Upper lobe of left lung (tissue), 6 donors: ENCODE results near the gene ERICH6B. TPM values are rescaled to one million over a fixed set of nuclear protein-coding genes. Genes with fewer than 3 reads are reported as not detected.

Experiments used
- ATAC-seq, 2 donors: fragments of 200-7000 bp; cut with Tn5 transposase; one replicate each; pipeline ENCODE4 v1.9.1; 2022; ENCODE audit warnings: mild to moderate bottlenecking in 2 of 2, moderate library complexity in 2 of 2; ENCODE audit not compliant: low FRiP score in 2 of 2
- DNase-seq, 2 donors: peaks; one replicate each; pipeline ENCODE4 v3.0.0-alpha.2; 2019 to 2020
- H3K27ac ChIP-seq, 4 donors: fragments of 200-600 bp; sonication (generic); one replicate each; pipeline ENCODE4 v1.5.1; 2016 to 2019
- H3K27me3 ChIP-seq, 4 donors: fragments of 200-600 bp; sonication (generic); one replicate each; pipeline ENCODE4 v1.5.1; 2017 to 2019
- H3K36me3 ChIP-seq, 4 donors: fragments of 200-600 bp; sonication (generic); one replicate each; pipeline ENCODE4 v1.5.1; 2016 to 2019
- H3K4me1 ChIP-seq, 4 donors: fragments of 200-600 bp; sonication (generic); one replicate each; pipeline ENCODE4 v1.5.1; 2018 to 2019
- H3K4me3 ChIP-seq, 4 donors: fragments of 200-600 bp; sonication (generic); one replicate each; pipeline ENCODE4 v1.5.1; 2017 to 2019; ENCODE audit warnings: mild to moderate bottlenecking in 2 of 4, moderate library complexity in 1 of 4
- H3K9me3 ChIP-seq, 4 donors: fragments of 200-600 bp; sonication (generic); one replicate each; pipeline ENCODE4 v1.5.1; 2018 to 2019
- EP300 ChIP-seq, 4 donors: sonication (generic); formaldehyde crosslinking; IDR thresholded peaks; one replicate each; pipeline ENCODE4 v1.5.1; 2017; ENCODE audit warnings: antibody characterized with exemption in 4 of 4, control low read depth in 2 of 4
- POLR2A ChIP-seq, 4 donors: fragments of 450-650 bp; IDR thresholded peaks; one replicate each; pipeline ENCODE4 v1.5.1; 2016 to 2017; ENCODE audit warnings: antibody characterized with exemption in 4 of 4, mild to moderate bottlenecking in 2 of 4
- POLR2AphosphoS5 ChIP-seq, 2 donors: sonication (generic); formaldehyde crosslinking; IDR thresholded peaks; one replicate each; pipeline ENCODE4 v1.5.1; 2017; ENCODE audit warnings: antibody characterized with exemption in 2 of 2
- WGBS, 2 donors: methylation state at CpG; one replicate each; pipeline ENCODE4 v1.1.5; 2017 to 2018; 5-methylcytosine and 5-hydroxymethylcytosine counted together
- total RNA-seq, 6 donors: library from RNA; depleted of rRNA in 4 of 6; stranded (reverse); fragments of >200 nt in 4 of 6; gene quantifications; one replicate each; pipeline versions ENCODE4 v1.1.0 to v1.2.1, GENCODE V29; 2016 to 2021
- TF ChIP-seq, protein P1 (sequence below), 6 experiments: fragments of 450-650 bp in 4 of 6; fragments of 200-600 bp in 2 of 6; sonication (generic) in 2 of 6; IDR thresholded peaks; one replicate each; pipeline ENCODE4 v1.5.1; 2016 to 2019; ENCODE audit warnings: antibody characterized with exemption in 6 of 6
- donor health status: DM: no; HTN: no; CAD: no; lungs with moderate emphysema.
- donor health status: DM: no; HTN: yes; CAD: no; lungs with severe emphysema.

ERICH6B gene
- total RNA-seq, 6 donors from 2014 or later, result not detected

DNA sequence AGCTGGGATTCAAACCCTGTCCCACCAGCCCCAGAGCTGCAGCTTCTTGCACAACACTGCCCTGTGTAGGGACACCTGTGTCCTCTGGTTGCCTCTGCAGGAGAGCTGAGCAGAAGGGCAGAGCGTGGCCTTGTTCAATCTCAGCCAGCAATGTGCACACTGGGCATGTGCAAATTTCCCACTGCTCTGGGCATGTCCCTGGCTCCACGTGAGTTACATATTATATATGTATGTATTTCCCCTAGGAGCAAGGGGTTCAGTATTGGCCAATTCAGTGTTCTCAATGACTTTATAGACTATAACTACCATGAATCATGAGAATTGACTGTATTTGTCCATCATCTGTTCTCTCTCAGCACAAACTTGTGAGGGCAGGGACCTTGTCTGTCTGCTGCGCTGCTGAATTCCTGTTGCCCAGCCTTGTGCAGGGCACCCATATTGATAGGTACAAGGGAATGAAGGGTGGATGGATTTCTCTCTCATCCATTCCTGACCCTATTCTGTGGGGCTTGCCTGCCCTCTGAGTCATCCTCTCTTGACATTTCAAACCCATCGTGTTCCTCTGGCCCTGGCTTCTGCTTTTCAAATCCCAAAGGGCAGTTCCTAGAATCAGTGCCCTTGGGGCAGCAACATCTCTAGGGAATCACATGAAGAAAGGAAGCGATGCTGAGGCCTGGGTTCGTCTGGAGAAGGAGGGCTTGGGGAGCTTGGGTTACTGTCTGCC is 69.7 kb downstream of the ERICH6B start:
- TF ChIP-seq POLR2A (IDR thresholded peaks at IDR 0.05) (no peak), EP300 (IDR thresholded peaks at IDR 0.05) (no peak), POLR2AphosphoS5 (IDR thresholded peaks at IDR 0.05) (no peak)
- TF ChIP-seq, protein P1, sequence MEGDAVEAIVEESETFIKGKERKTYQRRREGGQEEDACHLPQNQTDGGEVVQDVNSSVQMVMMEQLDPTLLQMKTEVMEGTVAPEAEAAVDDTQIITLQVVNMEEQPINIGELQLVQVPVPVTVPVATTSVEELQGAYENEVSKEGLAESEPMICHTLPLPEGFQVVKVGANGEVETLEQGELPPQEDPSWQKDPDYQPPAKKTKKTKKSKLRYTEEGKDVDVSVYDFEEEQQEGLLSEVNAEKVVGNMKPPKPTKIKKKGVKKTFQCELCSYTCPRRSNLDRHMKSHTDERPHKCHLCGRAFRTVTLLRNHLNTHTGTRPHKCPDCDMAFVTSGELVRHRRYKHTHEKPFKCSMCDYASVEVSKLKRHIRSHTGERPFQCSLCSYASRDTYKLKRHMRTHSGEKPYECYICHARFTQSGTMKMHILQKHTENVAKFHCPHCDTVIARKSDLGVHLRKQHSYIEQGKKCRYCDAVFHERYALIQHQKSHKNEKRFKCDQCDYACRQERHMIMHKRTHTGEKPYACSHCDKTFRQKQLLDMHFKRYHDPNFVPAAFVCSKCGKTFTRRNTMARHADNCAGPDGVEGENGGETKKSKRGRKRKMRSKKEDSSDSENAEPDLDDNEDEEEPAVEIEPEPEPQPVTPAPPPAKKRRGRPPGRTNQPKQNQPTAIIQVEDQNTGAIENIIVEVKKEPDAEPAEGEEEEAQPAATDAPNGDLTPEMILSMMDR (IDR thresholded peaks at IDR 0.05), result no peak
- DNase-seq (no peak), ATAC-seq (no peak)
- WGBS, 2 donors, result 72 to 75% methylated on average over 6 of the region's 6 CpGs
- no peaks in the 10 kb centered on the region for H3K27me3 ChIP-seq
- H3K36me3 ChIP-seq, result no peaks in the 10 kb centered on the region
- H3K9me3 ChIP-seq, result no peaks in the 10 kb centered on the region
- no peak overlapping the region for H3K27ac ChIP-seq
- H3K4me1 ChIP-seq, result no peaks in the 10 kb centered on the region
- H3K4me3 ChIP-seq, result no peak overlapping the region

DNA sequence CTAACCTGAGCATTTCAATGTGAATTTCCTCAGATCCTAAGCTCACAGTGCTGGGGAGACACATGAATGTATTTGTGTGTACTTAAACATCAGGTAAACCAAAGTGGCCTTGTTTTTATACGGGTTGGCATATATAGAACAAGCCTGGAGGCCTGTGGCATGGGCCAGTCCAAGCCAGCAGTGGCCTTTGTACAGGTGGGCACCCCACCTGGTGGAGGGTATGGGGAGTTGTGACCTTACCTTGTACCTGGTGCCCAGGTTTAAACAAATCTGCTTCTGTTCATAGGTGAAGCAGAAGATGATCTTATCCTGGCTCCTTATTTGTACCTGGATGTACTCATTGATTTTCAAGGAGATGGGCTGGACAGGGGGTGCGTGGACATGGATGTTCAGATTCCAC is 71.0 kb downstream of the ERICH6B start:
- TF ChIP-seq, protein P1 (IDR thresholded peaks at IDR 0.05), result peak in 1 of 6 experiments; percentile 17
- TF ChIP-seq POLR2A (IDR thresholded peaks at IDR 0.05) (no peak), POLR2AphosphoS5 (IDR thresholded peaks at IDR 0.05) (no peak)
- H3K27ac ChIP-seq, result no peak overlapping the region
- H3K4me1 ChIP-seq, result no peaks in the 10 kb centered on the region
- H3K9me3 ChIP-seq, result no peaks in the 10 kb centered on the region
- no peak for ATAC-seq
- no peak overlapping the region for H3K4me3 ChIP-seq
- WGBS, 2 donors, result 88 to 89% methylated on average over 2 of the region's 2 CpGs
- H3K36me3 ChIP-seq, result no peaks in the 10 kb centered on the region
- DNase-seq, result no peak
- H3K27me3 ChIP-seq, result no peaks in the 10 kb centered on the region

- 87 to 94% methylated on average over 3 to 4 of the region's 5 CpGs for WGBS, 2 donors
- no peak overlapping the region for H3K27ac ChIP-seq
- DNase-seq (peak in 1 of 2 donors; percentile 16), ATAC-seq (no peak)
- H3K9me3 ChIP-seq, result no peaks in the 10 kb centered on the region
- no peaks in the 10 kb centered on the region for H3K27me3 ChIP-seq
- TF ChIP-seq EP300 (IDR thresholded peaks at IDR 0.05) (no peak), POLR2A (IDR thresholded peaks at IDR 0.05) (no peak)
- H3K4me1 ChIP-seq, result no peaks in the 10 kb centered on the region
- H3K4me3 ChIP-seq, result no peak overlapping the region
- peaks cover 0 to 3% (median under 1%) of the 10 kb centered on the region in 4 donors for H3K36me3 ChIP-seq
Observed at GRCh38 chr13:45542878-45543277, 72.7 kb downstream of the ERICH6B start.

DNA sequence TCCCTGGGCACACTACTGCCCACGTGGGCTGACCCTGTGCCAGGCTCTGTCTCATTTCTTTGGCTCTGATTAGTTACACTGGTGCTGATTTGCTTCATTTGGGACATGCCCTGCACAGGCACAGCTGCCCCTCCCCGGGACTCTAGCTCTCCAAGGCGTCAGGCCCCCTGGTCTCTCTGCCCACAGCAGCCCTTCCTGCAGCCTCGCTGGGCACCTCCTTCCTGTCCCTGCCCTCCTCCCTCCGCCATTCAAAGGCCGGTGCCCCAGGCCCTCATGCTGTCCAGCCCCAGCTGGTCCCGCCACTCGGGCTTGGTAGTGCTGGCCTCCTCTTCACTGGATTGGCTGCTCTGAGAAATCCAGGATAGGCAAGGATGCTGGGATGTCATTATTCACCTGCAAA is 73.1 kb downstream of the ERICH6B start:
- Histone ChIP-seq H3K4me3 (no peak overlapping the region), H3K27me3 (no peaks in the 10 kb centered on the region), H3K9me3 (no peaks in the 10 kb centered on the region), H3K36me3 (peaks cover 0 to 5% (median 1%) of the 10 kb centered on the region in 4 donors), H3K27ac (no peak overlapping the region), H3K4me1 (no peaks in the 10 kb centered on the region)
- DNase-seq (peak in 1 of 2 donors; percentile 34), ATAC-seq (no peak)
- 69 to 85% methylated on average over 6 to 8 of the region's 8 CpGs for WGBS, 2 donors
- TF ChIP-seq POLR2A (IDR thresholded peaks at IDR 0.05) (no peak), POLR2AphosphoS5 (IDR thresholded peaks at IDR 0.05) (no peak), EP300 (IDR thresholded peaks at IDR 0.05) (no peak)

DNA sequence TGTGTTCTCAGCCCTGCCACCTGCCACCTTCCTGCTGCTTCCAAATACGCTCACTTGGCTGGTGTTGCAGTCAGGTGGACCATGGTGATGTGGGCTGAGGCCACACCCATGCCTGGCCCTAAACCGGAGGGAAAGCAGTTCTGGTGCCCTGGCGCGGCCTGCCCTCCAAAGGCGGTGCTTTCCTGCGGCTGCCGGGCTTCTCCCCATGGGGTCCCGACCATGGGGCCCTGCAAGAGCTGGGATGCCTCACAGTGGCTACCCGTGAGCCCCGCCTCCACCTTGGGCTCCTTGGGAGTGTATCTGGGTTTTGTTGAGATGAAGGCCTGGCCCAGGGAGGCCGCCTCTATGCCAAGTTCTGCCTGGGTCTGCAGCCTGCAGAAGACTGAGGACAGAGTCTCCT is 73.7 kb downstream of the ERICH6B start:
- WGBS, 2 donors, result 88 to 93% methylated on average over 8 to 11 of the region's 11 CpGs
- Histone ChIP-seq H3K4me3 (no peak overlapping the region), H3K4me1 (no peaks in the 10 kb centered on the region), H3K36me3 (peaks cover 0 to 5% (median 2%) of the 10 kb centered on the region in 4 donors), H3K27me3 (no peaks in the 10 kb centered on the region), H3K9me3 (no peaks in the 10 kb centered on the region), H3K27ac (no peak overlapping the region)
- TF ChIP-seq POLR2A (IDR thresholded peaks at IDR 0.05) (no peak), EP300 (IDR thresholded peaks at IDR 0.05) (no peak), POLR2AphosphoS5 (IDR thresholded peaks at IDR 0.05) (no peak)
- TF ChIP-seq, protein P1 (IDR thresholded peaks at IDR 0.05), result no peak
- ATAC-seq, result peak in 1 of 2 donors; percentile 2
- peak in 1 of 2 donors; percentile 71 for DNase-seq

DNA sequence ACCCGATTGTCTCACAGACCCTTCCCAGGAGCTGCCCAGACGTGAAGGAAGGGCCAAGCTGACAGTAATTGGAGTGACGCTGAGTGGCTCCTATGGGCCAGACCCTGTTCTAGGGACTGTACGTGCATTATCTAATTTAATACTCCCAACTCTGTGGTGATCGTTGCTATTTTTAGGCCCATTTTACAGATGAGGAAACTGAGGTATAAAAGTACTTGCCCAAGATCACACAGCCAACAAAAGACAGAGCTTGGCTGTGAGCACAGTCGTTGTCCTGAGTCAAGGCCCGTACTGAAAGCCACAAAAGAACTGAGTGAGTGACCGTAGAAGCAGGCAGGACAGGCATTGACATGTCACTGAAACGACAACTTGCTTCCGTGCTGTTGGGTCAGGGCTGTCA is 74.7 kb downstream of the ERICH6B start:
- no peak for ATAC-seq
- TF ChIP-seq EP300 (IDR thresholded peaks at IDR 0.05), result no peak
- TF ChIP-seq POLR2A (IDR thresholded peaks at IDR 0.05), result no peak
- no peak for TF ChIP-seq POLR2AphosphoS5 (IDR thresholded peaks at IDR 0.05)
- TF ChIP-seq, protein P1 (IDR thresholded peaks at IDR 0.05), result no peak

More for the DNA sequence above, 74.7 kb downstream of the ERICH6B start:
- H3K27me3 ChIP-seq, result no peaks in the 10 kb centered on the region
- peaks cover 0 to 11% (median 4%) of the 10 kb centered on the region in 4 donors for H3K36me3 ChIP-seq
- DNase-seq, result no peak
- H3K4me3 ChIP-seq, result no peak overlapping the region
- WGBS, 2 donors, result 91 to 93% methylated on average over 10 of the region's 10 CpGs
- no peaks in the 10 kb centered on the region for H3K9me3 ChIP-seq
- no peaks in the 10 kb centered on the region for H3K4me1 ChIP-seq
- H3K27ac ChIP-seq, result no peak overlapping the region
